Measurements from ENCODE around the gene MVK.

Gene MVK

DNA sequence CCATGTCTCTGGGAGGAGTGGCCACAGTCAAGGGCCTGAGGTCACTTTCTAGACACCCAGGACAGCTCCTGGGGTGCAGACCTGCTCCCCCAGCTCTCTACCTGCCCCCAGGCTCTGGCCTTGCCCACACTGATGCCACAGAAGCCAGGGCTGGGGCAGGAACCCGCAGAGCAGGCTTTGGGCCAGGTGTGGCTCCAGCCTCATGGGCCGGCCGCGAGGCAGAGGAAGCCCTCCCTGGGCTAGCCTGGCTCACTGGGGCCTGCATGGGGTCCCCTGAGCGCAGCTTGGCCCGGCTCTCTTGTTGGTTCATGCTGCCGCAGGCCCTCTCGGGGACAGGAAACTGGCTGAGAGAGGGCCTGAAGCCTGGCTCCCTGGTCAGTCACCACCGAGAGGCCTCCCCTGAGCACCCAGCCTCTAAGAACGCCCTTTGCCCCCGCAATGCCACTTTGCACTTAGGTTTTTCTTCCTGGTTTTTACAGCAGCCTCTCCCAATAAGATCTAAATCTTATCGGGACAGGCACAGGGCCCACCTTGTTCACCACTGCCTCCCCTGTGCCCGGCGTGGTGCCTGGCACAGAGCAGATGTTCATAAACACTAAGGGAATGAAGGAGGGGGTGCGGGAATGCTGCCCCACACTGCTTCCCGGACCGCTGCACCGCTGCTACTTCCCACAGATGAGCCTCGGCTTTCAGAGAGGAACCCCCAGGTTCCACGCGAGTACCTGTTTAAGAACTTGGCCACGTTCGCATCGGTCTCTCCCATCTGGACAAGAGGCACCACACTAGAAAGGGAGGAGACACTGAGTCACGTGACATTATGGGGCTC, 15.0 kb upstream of the MVK start:
- no peak for DNase-seq
- no peaks in the 10 kb centered on the region for H3K27me3 ChIP-seq (ENCODE audit: insufficient read depth, low read depth, severe bottlenecking)

DNA sequence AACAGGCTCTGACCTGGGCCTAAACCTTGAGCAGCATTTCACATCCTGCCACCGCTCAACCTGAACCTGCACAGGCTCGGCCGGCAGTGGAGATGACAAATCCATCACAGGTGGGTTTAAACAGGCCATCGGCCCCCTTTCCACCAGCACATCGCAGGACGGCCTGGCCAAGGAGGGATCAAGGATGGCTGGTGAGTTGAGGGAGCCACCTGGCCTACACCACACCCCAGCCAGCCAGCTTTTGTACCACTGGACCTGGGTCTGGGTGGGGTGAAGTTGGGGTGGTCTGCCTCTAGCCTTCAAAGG, 14.4 kb upstream of the MVK start:
- TF ChIP-seq, protein P1, sequence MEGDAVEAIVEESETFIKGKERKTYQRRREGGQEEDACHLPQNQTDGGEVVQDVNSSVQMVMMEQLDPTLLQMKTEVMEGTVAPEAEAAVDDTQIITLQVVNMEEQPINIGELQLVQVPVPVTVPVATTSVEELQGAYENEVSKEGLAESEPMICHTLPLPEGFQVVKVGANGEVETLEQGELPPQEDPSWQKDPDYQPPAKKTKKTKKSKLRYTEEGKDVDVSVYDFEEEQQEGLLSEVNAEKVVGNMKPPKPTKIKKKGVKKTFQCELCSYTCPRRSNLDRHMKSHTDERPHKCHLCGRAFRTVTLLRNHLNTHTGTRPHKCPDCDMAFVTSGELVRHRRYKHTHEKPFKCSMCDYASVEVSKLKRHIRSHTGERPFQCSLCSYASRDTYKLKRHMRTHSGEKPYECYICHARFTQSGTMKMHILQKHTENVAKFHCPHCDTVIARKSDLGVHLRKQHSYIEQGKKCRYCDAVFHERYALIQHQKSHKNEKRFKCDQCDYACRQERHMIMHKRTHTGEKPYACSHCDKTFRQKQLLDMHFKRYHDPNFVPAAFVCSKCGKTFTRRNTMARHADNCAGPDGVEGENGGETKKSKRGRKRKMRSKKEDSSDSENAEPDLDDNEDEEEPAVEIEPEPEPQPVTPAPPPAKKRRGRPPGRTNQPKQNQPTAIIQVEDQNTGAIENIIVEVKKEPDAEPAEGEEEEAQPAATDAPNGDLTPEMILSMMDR (IDR thresholded peaks at IDR 0.05; ENCODE audit: low read depth, low read length): no peak
- peaks cover 43% of the 10 kb centered on the region for H3K36me3 ChIP-seq
- DNase-seq: no peak

More for the DNA sequence above, 15.0 kb upstream of the MVK start:
- TF ChIP-seq, protein P1 (IDR thresholded peaks at IDR 0.05; ENCODE audit: low read depth, low read length): no peak
- H3K4me3 ChIP-seq (ENCODE audit: low read depth, low read length): no peak overlapping the region
- no peaks in the 10 kb centered on the region for H3K9me3 ChIP-seq (ENCODE audit: severe bottlenecking)
- peaks cover 37% of the 10 kb centered on the region for H3K36me3 ChIP-seq
- H3K27ac ChIP-seq: no peak overlapping the region

DNA sequence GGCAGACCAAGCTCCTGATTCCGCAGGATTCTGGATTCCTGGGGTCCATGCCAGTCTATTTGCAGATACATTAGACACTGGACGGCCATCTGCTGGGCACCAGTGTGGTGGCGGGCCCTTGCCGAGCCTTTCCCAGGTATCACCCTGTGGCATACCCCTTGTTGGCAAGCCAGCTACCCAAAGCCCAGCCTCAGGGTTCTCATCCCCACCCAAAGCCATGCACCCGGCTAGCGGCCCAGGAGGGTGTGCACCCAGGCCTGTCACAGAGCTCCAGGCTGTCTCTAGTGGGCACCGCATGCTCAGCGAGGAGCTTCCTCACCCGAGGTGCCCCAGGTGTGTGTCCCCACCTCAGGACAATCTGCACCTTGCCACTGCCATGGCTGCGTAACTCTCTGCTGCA, 14.0 kb upstream of the MVK start:
- H3K36me3 ChIP-seq: peaks cover 44% of the 10 kb centered on the region
- TF ChIP-seq, protein P1 (IDR thresholded peaks at IDR 0.05; ENCODE audit: low read depth, low read length): no peak
- no peak for DNase-seq
- no peak overlapping the region; the same call in 1 of the 2 replicates for H3K27ac ChIP-seq
- no peak overlapping the region for H3K4me3 ChIP-seq (ENCODE audit: low read depth, low read length)
- no peaks in the 10 kb centered on the region for H3K27me3 ChIP-seq (ENCODE audit: insufficient read depth, low read depth, severe bottlenecking)
- no peaks in the 10 kb centered on the region for H3K9me3 ChIP-seq (ENCODE audit: severe bottlenecking)

More for the DNA sequence above, 14.4 kb upstream of the MVK start:
- Histone ChIP-seq H3K27me3 (ENCODE audit: insufficient read depth, low read depth, severe bottlenecking) (no peaks in the 10 kb centered on the region), H3K27ac (no peak overlapping the region), H3K4me3 (ENCODE audit: low read depth, low read length) (no peak overlapping the region), H3K9me3 (ENCODE audit: severe bottlenecking) (no peaks in the 10 kb centered on the region)

- H3K27ac ChIP-seq: peak overlapping the region; percentile 79
- H3K36me3 ChIP-seq: peaks cover 51% of the 10 kb centered on the region
- no peaks in the 10 kb centered on the region for H3K9me3 ChIP-seq (ENCODE audit: severe bottlenecking)
- no peaks in the 10 kb centered on the region for H3K27me3 ChIP-seq (ENCODE audit: insufficient read depth, low read depth, severe bottlenecking)
- TF ChIP-seq, protein P1 (IDR thresholded peaks at IDR 0.05; ENCODE audit: low read depth, low read length): no peak
- peak; percentile 77 for DNase-seq
- no peak overlapping the region for H3K4me3 ChIP-seq (ENCODE audit: low read depth, low read length)
Measured at GRCh38 chr12:109560867-109561710, 12.5 kb upstream of the MVK start.

DNA sequence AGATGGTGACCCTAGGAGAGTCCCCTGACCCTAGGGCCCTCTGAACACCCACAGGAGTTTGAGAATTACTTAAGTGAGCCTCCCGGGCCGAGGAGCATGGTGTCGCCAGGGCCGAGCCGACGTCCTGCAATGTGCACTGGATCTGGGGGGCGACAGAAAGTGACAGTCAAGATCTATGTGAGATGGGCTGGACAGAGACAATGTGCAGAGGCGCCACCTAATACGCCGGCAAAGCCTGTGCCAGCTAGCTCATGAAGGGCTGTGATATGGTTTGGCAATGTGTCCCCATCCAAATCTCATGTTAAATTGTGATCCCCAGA, 11.9 kb upstream of the MVK start:
- no peak for DNase-seq
- TF ChIP-seq, protein P1 (IDR thresholded peaks at IDR 0.05; ENCODE audit: low read depth, low read length): no peak
- peaks cover 50% of the 10 kb centered on the region for H3K36me3 ChIP-seq
- H3K27me3 ChIP-seq (ENCODE audit: insufficient read depth, low read depth, severe bottlenecking): no peaks in the 10 kb centered on the region
- H3K4me3 ChIP-seq (ENCODE audit: low read depth, low read length): no peak overlapping the region
- H3K9me3 ChIP-seq (ENCODE audit: severe bottlenecking): no peaks in the 10 kb centered on the region
- peak overlapping the region; percentile 79 for H3K27ac ChIP-seq
